Activated naive CD4-positive, alpha-beta T cell treated with anti-CD3 and anti-CD28 coated beads, Interleukin-2, amount 50 U/mL, for 72 hours (primary cell): ENCODE results near the gene DENND2A. TPM values are rescaled to one million over a fixed set of nuclear protein-coding genes. Genes with fewer than 3 reads are reported as not detected.
"Not testable (repeated sequence)": the region's sequence is repeated elsewhere in the genome, so short reads cannot be mapped to it uniquely, and the experiment has no call there.

Experiments used
- ATAC-seq, 2 donors: fragments of 150-1000 bp; cut with Tn5 transposase; 2 replicates each; pipeline ENCODE4 v1.10.0; 2021; ENCODE audit warnings: mild to moderate bottlenecking in 2 of 2, moderate library complexity in 2 of 2
- DNase-seq, 2 donors: peaks; one replicate each; pipeline ENCODE4 v3.0.0; 2021 to 2022; ENCODE audit warnings: low spot score in 2 of 2
- H3K27ac Mint-ChIP-seq, 2 donors: one replicate each; pipeline ENCODE4 v1.8.0; 2022; ENCODE audit warnings: mild to moderate bottlenecking in 2 of 2, mixed read lengths in 2 of 2
- H3K36me3 Mint-ChIP-seq, 2 donors: one replicate each; pipeline ENCODE4 v1.8.0; 2022; ENCODE audit warnings: mixed read lengths in 2 of 2
- H3K9me3 Mint-ChIP-seq, 2 donors: one replicate each; pipeline ENCODE4 v1.8.0; 2022; ENCODE audit warnings: mixed read lengths in 2 of 2
- total RNA-seq, 2 donors: library from RNA; stranded (reverse); gene quantifications; one replicate each; pipeline ENCODE4 v1.2.3, GENCODE V29; 2022

The DENND2A gene
- total RNA-seq, 2 donors from 2014 or later = not detected

DNA sequence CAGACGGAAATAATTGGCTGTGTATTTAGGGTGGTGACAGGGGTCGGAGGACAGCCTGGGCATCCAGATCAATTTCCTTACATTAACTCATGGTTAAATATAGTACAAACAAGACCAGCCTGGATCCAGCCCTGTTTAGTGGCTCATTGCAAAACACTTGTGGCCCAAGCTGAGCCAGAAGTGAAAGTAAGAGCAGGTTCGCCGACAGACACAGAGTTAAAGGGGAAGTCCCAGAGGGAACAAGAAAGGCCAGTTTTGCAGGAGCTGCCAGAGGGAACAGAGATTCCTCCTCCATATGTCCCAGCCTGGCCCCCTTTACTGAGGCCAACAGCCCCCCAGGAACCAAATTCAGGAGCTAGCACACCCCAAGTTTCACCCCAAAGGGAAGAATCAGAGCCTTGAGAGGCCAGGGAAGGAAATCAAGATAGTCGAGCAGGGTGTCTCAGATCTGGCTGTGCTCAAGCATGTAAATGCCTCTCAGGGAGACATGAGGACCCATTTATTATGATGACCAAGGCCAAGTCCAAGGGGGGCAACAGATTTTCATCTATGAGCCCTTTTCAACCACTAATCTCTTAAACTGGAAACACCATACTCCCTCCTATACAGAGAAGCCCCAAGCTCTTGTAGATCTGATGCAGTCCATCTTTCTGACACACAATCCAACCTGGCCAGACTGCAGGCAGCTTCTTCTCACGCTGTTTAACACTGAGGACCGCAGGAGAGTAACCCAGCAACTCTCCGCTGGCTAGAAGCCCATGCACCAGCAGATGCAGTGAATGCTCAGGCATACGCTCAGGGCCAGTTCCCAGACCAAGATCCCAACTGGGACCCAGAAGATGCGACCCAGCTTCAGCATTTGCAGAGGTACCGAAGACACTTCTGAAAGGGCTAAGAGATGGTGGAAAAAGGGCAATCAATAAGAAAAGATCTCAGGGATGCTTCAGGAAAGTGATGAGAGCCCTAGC, 16.2 kb upstream of the DENND2A start:
- ATAC-seq (peak; percentile 79 to 86), DNase-seq (no peak)
- peak overlapping the region in 1 of 2 donors; percentile 76 for H3K27ac Mint-ChIP-seq
- no peaks in the 10 kb centered on the region for H3K36me3 Mint-ChIP-seq
- no peaks in the 10 kb centered on the region for H3K9me3 Mint-ChIP-seq

DNA sequence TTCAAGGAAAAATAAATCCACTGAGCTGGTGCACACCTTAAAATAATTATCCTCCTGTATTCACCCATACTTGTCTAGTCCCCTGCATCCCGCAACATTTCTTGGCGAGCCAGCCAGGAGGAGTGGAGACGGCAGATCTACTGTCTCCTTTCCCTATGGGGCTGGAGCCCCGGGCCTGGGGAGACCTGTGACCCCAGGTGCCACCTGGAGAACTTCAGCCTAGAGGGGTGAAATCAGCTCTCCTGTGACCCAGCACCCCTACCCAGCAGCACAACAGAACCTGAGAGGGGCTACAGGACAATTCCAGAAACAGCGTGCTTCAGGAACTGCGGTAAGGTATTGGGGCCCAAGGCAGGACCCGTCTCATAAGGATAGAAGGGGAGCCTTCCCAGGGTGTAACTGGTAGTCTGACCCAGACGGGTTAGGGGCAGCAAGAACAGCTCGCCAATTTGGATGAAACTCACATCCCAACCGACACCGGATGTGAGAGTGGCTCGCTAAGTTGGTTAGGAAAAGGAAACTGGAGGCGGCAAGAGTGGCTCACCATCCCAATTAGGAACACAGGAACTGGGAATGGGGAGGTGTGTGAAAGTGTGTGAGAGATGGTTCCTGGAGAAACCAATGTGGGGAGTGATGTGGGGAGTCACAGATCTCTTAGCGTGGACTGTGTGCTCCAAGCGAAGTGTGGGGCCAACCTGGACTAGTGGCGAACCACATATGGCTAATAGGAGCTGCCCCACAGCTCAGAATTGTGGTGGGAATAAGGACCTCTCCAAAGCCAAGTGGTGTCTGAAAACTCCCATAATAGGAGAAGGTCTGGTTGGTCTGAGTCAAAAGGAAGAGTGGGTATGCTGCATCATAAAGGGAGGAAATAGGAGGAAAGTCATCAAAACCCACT, 15.1 kb upstream of the DENND2A start:
- no peak overlapping the region for H3K27ac Mint-ChIP-seq

DNA sequence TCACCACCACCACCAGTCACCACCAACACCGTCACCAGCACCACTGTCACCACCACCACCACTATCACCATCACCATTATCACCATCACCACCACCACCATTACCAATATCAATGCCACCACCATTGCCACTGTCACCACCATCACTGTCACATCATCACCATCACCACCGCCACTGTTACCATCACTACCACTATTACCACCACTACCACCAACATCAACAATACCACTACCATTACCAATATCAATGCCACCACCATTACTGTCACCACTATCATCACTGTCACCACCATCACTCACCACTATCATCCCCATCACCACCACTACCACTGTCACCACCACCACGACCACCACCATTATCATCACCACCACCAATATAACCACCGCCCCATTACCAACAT, 14.0 kb upstream of the DENND2A start:
- Mint-ChIP-seq H3K9me3 (no peaks in the 10 kb centered on the region), H3K27ac (peak overlapping the region in 1 of 2 donors; percentile 7), H3K36me3 (no peaks in the 10 kb centered on the region)
- DNase-seq = no peak
- ATAC-seq = no peak

More for the DNA sequence above, 15.1 kb upstream of the DENND2A start:
- DNase-seq (no peak), ATAC-seq (no peak)
- Mint-ChIP-seq H3K9me3 (no peaks in the 10 kb centered on the region), H3K36me3 (no peaks in the 10 kb centered on the region)

DNA sequence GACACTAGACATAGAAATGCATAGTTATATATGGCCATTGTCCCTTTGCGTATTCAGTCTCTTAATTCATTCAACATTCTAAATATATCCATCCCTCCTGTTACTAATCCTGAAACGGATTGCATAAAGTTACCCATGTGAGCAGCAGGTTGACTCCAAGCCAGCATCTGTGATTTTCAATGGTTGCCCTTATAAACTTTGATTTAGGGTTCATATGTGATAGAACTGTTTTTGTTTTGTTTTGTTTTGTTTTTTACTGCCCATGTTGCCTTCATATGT, 13.4 kb upstream of the DENND2A start:
- ATAC-seq (no peak), DNase-seq (no peak)
- Mint-ChIP-seq H3K27ac (peak overlapping the region in 1 of 2 donors; percentile 7), H3K9me3 (no peaks in the 10 kb centered on the region), H3K36me3 (no peaks in the 10 kb centered on the region)

DNA sequence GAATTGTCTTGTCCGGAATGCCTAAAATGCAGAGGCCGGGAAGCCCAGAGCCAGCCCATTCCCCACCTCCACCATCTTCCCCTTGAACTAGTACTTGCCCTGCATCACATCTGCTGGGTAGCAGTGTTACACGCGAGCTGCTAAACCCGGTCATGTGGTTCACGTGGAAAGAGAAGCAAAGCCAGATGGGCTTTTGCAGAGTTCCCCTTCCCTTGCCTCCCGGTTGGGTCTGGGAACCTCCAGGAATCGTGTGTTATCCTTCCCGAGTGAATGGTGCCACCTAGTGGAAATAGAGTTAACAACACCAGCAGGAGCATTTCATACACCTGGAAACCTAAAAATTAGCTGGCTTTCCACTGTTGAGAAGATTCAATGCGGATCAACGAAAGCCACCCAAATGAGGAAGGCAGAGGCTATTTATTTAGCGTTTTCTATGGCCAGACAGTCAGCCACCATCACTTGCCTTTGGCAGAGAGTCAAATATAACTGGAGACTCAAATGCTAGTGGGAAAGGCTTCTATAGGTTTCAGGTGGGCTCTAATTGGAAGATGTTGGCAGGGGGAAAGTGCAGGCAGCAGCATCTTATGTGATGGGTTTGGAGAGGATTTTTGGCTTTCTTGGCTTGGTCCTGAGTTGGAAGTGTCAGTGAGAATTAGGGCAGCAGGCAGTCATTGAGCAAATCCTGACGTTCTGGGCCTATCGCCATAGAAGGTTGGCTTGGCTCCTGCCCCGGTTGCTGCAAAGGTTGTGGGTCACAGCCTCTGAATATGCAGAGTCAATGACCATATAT, 12.9 kb upstream of the DENND2A start:
- Mint-ChIP-seq H3K36me3 (no peaks in the 10 kb centered on the region), H3K27ac (no peak overlapping the region), H3K9me3 (no peaks in the 10 kb centered on the region)
- DNase-seq = no peak
- ATAC-seq = peak; percentile 48 to 58

DNA sequence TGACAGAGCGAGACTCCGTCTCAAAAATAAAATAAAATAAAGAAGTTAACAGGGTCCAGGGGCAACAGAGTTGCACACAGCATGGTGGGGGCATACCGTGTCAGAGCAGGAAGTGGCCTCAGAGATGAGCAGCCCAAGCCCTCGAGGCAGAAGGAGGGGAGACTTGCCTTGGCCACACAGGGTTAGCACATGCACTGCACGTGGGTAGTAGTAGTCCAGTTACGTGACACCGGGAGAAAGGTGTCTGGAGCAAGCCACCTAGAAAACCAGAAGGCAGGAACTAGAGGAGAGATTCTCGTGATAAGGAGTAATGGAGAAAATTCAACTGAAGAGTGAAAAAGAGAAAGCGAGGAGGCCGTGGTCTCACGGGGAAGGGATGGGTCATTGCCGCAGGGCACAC, 9.8 kb upstream of the DENND2A start:
- DNase-seq (no peak), ATAC-seq (no peak)
- no peaks in the 10 kb centered on the region for H3K9me3 Mint-ChIP-seq
- no peaks in the 10 kb centered on the region for H3K36me3 Mint-ChIP-seq
- no peak overlapping the region for H3K27ac Mint-ChIP-seq

DNA sequence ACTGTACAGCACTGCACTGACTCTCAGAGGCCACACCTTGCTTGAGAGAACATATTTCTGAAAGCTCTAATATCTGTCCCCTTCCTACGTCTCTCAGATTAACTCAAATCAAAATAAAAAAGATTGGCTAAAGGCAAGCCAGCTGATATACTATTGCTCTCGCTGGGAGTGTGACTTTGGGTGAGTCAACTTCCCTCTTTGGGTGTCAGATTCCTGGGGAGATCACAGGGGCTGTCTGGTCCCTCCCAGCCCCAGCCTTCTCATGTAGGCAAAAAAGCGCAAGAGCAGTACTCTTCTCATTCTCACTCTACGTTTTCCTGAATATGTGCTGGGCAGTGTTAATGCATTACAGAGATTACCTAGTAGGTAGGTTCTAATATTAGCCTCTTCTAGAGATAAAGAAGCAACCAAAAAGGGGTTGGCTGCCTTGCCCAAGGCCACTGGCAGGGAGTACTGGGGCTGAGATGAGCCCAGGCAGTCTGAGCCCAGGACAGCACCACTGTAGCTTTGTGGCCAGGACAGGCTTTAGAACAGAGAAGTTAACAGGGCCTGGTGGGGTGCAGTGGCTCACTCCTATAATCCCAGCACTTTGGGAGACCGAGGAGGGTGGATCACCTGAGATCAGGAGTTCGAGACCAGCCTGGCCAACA, 9.1 kb upstream of the DENND2A start:
- H3K36me3 Mint-ChIP-seq = no peaks in the 10 kb centered on the region
- no peaks in the 10 kb centered on the region for H3K9me3 Mint-ChIP-seq
- ATAC-seq = no peak
- DNase-seq = no peak
- H3K27ac Mint-ChIP-seq = no peak overlapping the region

DNA sequence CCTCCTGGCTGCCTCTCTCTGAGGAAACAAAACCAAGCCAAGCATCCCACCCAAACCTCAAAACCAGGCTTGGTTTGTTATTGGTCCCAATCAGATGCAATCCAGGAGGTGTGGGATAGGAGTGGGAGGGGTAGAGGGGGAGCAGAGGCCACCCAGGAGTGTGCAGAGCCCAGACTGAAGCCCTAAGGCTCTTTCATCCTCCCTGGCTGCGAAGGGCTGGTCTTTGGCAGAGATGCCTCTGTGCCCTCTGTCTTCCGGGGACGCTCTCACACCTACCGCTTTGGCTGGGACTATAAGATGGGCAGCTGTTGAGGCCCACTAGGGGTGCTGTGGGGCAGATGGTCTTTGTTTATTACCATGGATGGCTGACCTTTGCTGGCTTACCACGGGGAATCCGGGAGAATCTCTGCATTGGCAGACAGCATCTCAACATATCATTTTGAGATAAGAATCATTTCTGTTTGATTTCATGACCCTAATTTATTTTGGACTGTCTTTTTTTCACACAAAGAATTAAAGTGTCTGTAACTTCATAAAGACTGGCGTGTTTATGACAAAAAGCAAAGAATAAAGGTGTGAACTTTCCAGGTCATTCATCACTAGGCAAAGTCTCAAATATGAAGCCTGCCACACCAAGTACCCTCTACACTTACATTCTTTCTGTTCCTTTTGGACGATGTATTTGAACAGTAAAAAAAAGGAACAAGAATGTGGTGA, 6.5 kb upstream of the DENND2A start:
- ATAC-seq (peak; percentile 71 to 81), DNase-seq (no peak)
- Mint-ChIP-seq H3K36me3 (no peaks in the 10 kb centered on the region), H3K9me3 (no peaks in the 10 kb centered on the region), H3K27ac (no peak overlapping the region)

DNA sequence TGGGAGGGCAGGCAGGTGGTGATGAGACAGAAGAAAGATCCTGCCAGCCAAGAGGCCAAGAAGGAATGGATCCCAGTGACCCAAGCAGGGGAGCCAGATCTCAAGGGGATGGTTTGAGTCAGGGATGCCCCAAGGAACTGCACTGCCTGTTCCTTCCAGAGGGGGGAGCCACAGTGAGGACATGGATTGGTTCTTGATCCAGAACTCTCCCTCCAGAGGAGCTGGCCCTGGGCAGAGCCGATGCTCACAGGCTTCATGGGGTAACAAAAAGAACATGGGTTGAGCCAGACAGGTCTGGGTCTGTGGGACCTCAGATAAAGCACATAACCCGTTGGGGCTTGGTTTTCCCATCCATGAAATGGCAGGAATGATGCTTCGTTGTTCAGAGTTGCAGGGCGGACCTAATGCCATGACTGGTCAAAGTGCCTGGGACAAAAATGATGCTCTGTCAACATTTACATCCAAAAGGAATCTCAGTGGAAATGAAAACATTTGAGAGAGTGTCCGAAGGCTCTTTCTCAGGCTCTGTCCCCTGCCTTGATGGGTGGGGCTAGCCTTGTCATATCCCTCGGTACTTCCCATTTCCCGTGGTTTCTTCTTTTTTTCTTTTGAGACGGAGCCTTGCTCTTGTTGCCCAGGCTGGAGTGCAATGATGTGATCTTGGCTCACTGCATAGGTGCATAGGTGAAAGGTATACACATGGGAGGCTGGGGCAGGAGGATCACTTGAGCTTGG, 4.7 kb upstream of the DENND2A start:
- Mint-ChIP-seq H3K9me3 (no peaks in the 10 kb centered on the region), H3K36me3 (no peaks in the 10 kb centered on the region), H3K27ac (no peak overlapping the region)
- ATAC-seq = no peak
- DNase-seq = peak in 1 of 2 donors; percentile 35

DNA sequence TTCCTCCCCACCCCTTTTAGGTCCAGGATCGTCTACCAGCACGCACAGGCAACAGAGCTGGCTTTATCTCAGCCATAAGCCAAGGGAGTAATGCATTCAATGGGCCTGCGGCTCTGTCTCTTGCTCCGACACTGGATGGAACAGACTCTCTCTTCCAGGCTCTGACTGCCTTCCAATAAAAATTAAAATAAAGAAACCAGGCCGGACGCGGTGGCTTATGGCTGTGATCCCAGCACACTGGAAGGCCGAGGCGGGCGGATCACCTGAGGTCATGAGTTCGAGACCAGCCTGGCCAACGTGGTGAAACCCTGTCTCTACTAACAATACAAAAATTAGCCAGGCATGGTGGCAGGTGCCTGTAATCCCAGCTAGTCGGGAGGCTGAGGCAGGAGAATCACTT, 4.1 kb upstream of the DENND2A start:
- not testable (repeated sequence) for DNase-seq, H3K36me3 Mint-ChIP-seq, ATAC-seq, H3K27ac Mint-ChIP-seq, H3K9me3 Mint-ChIP-seq

DNA sequence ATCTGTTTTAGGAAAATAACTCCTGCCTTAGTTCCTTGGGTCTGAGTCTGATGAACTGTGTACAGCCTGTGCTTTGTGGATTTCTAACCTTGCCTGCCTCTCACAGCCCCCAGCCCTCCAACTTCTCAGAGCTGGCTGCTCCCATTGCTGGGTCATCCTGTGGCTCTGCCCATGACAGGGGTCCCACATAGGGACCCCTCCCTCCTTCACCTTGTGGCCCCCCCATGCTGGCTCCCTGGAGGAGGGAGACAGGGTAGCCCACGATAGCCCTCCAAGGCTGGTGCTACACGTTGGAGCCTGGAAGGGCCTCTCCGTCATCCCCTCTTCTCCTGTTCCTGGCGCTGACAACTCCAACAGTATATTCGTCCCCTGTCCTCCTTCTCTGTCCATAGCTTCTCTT, 2.8 kb upstream of the DENND2A start:
- Mint-ChIP-seq H3K27ac (no peak overlapping the region), H3K9me3 (no peaks in the 10 kb centered on the region), H3K36me3 (peaks cover 0 to 7% of the 10 kb centered on the region in 2 donors)
- no peak for ATAC-seq
- DNase-seq = no peak

DNA sequence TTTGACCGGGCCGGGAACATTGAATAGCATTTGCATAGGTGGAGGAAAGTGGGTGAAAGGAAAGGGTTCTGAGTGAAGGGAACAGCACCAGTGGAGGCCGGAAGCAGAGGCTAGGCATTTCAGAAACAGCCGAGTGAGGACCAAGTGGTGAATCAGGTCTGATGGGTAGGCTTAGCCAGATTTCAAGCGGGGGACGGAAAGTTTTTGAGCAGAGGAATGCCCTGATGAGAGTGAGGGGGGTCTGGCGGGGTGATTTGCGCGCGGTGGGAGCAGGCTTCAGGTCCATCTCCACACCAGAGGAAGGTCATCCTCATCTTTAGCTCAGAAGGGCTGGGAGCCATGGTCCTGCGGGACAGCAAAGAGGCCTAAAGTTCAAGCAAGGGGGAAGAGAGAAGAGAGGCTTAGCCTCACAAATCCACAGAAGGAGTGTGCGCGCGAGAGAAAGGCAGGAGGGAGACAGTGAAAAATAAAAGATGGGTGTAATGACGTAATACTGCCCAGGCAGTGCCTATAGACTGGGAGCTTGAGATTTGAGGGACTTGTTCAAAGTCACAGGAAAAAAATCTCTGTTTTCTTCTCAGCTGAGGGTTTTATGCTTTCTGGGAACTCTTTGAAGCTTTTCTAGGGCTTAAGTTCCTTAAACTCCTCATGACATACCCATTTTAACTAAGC, 1.0 kb upstream of the DENND2A start:
- Mint-ChIP-seq H3K27ac (no peak overlapping the region), H3K9me3 (no peaks in the 10 kb centered on the region), H3K36me3 (peaks cover 0 to 7% of the 10 kb centered on the region in 2 donors)
- DNase-seq (no peak), ATAC-seq (no peak)

DNA sequence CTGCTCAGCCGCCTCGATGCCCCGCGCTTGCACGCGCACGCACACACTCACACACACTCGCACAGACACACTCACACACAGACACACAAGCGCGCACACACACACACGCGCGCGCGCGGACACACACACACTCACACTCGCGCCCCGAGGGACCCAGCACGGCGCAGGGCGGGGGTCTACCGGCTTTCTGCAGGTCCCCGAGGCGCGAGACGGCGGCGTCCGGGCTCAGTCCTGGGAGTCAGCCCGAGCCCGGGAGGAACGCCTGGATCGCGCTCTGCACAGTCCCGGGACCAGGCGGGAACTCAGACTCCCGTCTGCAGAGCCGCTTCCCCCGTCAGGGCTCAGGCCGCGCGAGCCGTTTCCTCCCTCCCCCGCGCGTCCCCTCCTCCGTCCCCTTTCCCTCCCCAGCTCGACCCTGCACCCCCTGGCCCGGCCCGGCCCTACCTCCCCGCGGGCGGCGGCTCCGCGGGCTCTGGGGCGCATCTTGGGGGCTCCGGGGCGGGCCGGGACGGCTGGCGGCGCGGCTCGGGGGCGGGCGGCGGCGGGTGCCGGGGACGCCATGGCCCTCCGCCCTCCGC, 464 bp downstream of the DENND2A start:
- Mint-ChIP-seq H3K27ac (no peak overlapping the region), H3K9me3 (no peaks in the 10 kb centered on the region), H3K36me3 (peaks cover 0 to 7% of the 10 kb centered on the region in 2 donors)
- ATAC-seq = peak; percentile 29 to 56
- no peak for DNase-seq

DNA sequence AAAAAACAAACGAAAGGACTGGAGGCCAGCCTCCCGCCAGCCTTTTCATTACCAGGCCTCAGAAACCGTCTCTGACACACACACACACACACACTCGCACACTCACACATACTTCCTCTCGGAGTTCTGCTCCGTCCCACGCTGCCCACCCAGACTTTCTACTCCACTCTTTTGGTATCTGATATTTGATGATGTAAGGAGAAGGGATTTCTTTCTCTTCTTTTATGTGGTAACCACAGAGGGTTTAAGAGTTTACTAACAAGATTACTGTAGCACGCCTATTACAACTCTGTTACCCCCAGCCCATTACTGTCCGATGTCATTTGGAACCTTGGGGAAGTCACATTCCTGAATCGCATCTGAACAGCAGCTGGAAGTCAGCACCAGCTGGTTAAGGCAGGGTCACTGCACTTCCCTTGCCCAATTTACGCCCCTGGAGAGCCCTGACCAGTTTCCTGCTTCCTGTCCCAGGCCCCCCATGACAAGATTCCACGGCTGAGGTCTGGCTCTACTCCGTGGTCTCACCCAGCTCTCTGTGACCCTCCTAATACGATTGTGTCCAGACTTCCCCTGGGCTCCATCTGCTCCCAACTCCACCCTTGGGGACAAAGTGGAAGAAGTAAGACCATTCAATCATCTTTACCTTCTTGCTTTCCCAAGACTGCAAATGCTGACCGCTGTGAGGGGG, 1.1 kb downstream of the DENND2A start:
- DNase-seq (no peak), ATAC-seq (peak in 1 of 2 donors; percentile 35)
- H3K9me3 Mint-ChIP-seq = no peaks in the 10 kb centered on the region
- no peak overlapping the region for H3K27ac Mint-ChIP-seq
- peaks cover 0 to 7% of the 10 kb centered on the region in 2 donors for H3K36me3 Mint-ChIP-seq
